SH-SY5Y (cell line): Measurements from ENCODE around the gene TSEN54.

ENCODE experiments used
- GATA2 ChIP-seq: IDR thresholded peaks from 2 replicates; pipeline ENCODE4 v1.6.1; 2011; ENCODE audit warnings: mild to moderate bottlenecking, low read depth, low read length
- GATA3 ChIP-seq: IDR thresholded peaks from 2 replicates; pipeline ENCODE4 v1.6.1; 2011; ENCODE audit warnings: low read depth, mild to moderate bottlenecking, low read length, moderate library complexity

GRCh38 chr17:75471207-75471606, 45.1 kb upstream of the TSEN54 start:
- no peak for TF ChIP-seq GATA3
- TF ChIP-seq GATA2: no peak
